ENCODE measurements around the gene PPIL4. TPM values are rescaled to one million over a fixed set of nuclear protein-coding genes. Genes with fewer than 3 reads are reported as not detected.
A peak's percentile ranks its signal among the peaks of the same experiment; 100 is the strongest.

PPIL4 gene
- total RNA-seq, 1 experiment from 2014 or later, result 27.7 TPM

DNA sequence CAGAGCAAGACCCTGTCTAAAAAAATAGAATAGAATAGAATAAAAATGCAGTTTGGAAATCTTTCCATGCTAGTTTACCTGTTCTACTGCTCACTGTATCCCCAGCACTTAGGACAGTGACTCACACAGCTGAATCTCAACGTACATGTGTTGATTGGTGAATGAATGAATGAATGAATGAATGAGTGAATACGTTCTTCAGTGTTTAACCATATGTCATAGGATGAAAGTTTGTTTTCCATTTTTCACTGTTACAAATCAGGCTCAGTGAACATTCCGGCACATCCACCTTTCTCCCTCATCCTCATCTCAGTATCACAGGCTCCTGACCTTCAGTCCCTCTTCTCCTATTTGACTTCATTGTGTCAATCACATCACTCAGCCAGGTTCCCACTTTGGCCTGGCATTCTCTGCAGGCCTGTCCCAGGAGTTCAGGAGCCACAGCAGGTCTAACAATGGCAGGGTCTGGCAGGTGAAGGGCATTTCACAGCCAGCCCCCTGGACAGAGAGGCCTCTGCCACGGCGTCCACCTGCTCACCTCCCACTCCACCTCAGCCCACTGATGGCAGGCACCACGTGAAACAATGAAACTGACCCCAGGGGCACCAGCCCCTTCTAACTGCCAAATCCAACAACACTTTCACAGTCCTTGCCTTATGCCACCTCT is 68.9 kb downstream of the PPIL4 start (continued):
- TF ChIP-seq ZBTB21 (CRISPR knock-in tag; IDR thresholded peaks at IDR 0.05; ENCODE audit: borderline replicate concordance), result no peak
- no peak for TF ChIP-seq KAT7 (CRISPR knock-in tag; IDR thresholded peaks at IDR 0.05; ENCODE audit: borderline replicate concordance)

DNA sequence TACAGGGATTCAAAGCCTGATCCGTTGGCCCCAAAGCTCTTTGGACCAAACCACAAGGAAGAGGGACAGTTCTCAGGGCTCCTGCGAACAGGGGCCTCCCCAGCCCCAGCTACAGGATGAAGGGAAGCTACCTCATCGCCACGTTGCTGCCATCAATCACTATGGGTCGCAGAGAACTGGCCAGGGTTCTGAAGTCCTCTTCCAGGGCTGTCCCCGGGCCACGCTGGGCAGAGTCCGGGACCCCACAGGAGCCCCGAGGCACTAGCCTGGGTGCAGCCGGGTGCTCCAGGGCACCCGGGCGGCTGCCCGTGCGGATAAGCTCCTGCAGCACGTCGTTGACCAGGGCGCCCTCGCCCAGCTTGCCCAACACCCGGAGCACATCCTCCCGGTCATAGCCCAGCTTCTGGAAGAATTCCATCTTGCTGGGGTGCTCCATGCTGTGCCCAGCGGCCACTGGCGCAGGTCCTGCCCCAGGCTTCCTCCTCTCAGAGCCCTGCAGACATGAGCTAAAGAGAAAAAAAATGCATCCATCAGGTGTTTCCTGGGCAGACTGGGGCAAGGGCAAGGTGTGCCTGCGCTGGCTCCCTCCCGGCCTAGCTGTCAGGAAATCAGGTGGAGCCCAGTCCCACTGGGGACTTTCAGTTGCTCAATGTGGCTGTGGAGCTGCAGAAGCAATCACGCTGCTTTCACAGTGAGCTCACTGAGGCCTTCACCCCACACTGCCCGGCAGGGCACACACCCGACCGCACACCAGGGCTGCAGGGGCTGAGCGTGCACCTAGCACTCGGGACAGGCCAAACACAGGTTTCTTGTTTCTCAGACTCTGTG is 71.5 kb downstream of the PPIL4 start:
- H3K27ac Mint-ChIP-seq, result no peak overlapping the region
- ChIA-PET POLR2A (no interaction called here), CTCF (interaction anchor here (0.8 to 1.7 kb wide), 4 partner anchors 10 to 42 kb away, joined by 3 to 7 read pairs (median 5); partner anchors contain the start of gene ZC3H12D)
- H3K9me3 Mint-ChIP-seq, result no peaks in the 10 kb centered on the region
- no peaks in the 10 kb centered on the region for H3K27me3 Mint-ChIP-seq (ENCODE audit: low read depth)
- no peak overlapping the region for H3K4me3 Mint-ChIP-seq
- peak; percentile 25; the same call in 1 of the 2 replicates for ATAC-seq
- H3K36me3 Mint-ChIP-seq, result no peaks in the 10 kb centered on the region
- DNase-seq (ENCODE audit: low spot score), result no peak
- no peak for TF ChIP-seq NR3C1 (CRISPR knock-in tag; conservative IDR thresholded peaks at IDR 0.05; ENCODE audit: low read depth)
- TF ChIP-seq, protein P1, sequence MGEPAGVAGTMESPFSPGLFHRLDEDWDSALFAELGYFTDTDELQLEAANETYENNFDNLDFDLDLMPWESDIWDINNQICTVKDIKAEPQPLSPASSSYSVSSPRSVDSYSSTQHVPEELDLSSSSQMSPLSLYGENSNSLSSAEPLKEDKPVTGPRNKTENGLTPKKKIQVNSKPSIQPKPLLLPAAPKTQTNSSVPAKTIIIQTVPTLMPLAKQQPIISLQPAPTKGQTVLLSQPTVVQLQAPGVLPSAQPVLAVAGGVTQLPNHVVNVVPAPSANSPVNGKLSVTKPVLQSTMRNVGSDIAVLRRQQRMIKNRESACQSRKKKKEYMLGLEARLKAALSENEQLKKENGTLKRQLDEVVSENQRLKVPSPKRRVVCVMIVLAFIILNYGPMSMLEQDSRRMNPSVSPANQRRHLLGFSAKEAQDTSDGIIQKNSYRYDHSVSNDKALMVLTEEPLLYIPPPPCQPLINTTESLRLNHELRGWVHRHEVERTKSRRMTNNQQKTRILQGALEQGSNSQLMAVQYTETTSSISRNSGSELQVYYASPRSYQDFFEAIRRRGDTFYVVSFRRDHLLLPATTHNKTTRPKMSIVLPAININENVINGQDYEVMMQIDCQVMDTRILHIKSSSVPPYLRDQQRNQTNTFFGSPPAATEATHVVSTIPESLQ (CRISPR knock-in tag; IDR thresholded peaks at IDR 0.05), result no peak
- TF ChIP-seq, protein P2, sequence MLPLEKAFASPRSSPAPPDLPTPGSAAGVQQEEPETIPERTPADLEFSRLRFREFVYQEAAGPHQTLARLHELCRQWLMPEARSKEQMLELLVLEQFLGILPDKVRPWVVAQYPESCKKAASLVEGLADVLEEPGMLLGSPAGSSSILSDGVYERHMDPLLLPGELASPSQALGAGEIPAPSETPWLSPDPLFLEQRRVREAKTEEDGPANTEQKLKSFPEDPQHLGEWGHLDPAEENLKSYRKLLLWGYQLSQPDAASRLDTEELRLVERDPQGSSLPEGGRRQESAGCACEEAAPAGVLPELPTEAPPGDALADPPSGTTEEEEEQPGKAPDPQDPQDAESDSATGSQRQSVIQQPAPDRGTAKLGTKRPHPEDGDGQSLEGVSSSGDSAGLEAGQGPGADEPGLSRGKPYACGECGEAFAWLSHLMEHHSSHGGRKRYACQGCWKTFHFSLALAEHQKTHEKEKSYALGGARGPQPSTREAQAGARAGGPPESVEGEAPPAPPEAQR (CRISPR knock-in tag; IDR thresholded peaks at IDR 0.05), result no peak
- H3K4me1 Mint-ChIP-seq, result peaks cover 7% of the 10 kb centered on the region

DNA sequence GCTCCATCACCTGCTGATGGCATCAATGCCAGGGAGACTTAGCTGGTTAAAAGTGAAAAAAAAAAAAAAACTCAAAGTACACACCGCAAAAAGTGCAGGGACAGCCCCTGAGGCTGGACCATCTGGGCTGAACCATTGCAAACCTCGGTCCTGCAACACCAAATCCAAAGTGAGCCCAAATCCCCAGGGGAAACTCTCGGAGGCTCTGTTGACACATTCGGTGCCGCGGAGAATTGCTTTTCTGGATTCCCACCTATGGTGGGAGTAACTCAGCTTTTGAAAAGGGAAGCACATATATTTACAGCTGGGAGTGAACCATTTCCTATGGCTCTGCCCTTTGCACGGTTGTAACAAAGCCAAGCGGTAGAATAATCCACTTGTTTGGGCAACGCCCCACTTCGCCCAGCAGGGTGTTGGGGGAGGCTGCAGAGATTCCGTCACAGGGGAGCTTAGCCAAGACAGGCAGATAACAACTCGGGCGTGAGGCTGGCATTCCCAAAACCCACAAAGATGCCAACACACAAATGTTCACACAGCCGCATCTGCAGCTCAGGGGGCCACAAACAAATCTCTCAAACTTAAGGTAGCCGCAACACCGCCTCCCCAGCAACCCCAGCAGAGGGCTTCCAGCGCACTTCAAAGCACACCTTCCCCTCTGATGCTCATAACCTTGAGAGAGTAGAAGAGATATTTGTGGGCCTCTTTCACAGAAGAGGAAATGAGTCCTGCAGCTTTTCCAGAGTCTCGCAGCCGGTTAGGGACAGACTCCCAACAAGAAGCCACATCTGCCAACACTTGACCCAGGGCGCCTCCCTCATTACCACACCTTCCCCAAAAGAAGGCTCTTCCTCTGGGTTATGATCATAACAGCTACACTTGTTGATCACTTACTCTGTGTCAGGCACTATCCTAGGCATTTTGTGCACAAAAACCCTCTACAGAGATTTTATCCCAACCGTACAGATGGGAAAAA is 72.5 kb downstream of the PPIL4 start:
- CTCF ChIA-PET, result interaction anchor here (0.8 to 1.7 kb wide), 4 partner anchors 11 to 41 kb away, joined by 3 to 7 read pairs (median 5); partner anchors contain the start of gene ZC3H12D
- Mint-ChIP-seq H3K9me3 (no peaks in the 10 kb centered on the region), H3K4me1 (peaks cover 7% of the 10 kb centered on the region), H3K4me3 (no peak overlapping the region), H3K27ac (no peak overlapping the region), H3K36me3 (no peaks in the 10 kb centered on the region), H3K27me3 (ENCODE audit: low read depth) (no peaks in the 10 kb centered on the region)
- POLR2A ChIA-PET, result interaction anchor here (0.6 kb wide), 1 partner anchor 25 kb away, joined by 3 read pairs; no protein-coding TSS in a partner anchor
- ATAC-seq, result peak; percentile 65
- no peak for DNase-seq (ENCODE audit: low spot score)
- TF ChIP-seq, protein P3, sequence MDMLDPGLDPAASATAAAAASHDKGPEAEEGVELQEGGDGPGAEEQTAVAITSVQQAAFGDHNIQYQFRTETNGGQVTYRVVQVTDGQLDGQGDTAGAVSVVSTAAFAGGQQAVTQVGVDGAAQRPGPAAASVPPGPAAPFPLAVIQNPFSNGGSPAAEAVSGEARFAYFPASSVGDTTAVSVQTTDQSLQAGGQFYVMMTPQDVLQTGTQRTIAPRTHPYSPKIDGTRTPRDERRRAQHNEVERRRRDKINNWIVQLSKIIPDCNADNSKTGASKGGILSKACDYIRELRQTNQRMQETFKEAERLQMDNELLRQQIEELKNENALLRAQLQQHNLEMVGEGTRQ (CRISPR knock-in tag; IDR thresholded peaks at IDR 0.05), result no peak
- TF ChIP-seq, protein P1 (CRISPR knock-in tag; IDR thresholded peaks at IDR 0.05), result no peak
- TF ChIP-seq, protein P4, sequence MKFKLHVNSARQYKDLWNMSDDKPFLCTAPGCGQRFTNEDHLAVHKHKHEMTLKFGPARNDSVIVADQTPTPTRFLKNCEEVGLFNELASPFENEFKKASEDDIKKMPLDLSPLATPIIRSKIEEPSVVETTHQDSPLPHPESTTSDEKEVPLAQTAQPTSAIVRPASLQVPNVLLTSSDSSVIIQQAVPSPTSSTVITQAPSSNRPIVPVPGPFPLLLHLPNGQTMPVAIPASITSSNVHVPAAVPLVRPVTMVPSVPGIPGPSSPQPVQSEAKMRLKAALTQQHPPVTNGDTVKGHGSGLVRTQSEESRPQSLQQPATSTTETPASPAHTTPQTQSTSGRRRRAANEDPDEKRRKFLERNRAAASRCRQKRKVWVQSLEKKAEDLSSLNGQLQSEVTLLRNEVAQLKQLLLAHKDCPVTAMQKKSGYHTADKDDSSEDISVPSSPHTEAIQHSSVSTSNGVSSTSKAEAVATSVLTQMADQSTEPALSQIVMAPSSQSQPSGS (CRISPR knock-in tag; IDR thresholded peaks at IDR 0.05; ENCODE audit: borderline replicate concordance, low read depth), result no peak
- TF ChIP-seq, protein P5, sequence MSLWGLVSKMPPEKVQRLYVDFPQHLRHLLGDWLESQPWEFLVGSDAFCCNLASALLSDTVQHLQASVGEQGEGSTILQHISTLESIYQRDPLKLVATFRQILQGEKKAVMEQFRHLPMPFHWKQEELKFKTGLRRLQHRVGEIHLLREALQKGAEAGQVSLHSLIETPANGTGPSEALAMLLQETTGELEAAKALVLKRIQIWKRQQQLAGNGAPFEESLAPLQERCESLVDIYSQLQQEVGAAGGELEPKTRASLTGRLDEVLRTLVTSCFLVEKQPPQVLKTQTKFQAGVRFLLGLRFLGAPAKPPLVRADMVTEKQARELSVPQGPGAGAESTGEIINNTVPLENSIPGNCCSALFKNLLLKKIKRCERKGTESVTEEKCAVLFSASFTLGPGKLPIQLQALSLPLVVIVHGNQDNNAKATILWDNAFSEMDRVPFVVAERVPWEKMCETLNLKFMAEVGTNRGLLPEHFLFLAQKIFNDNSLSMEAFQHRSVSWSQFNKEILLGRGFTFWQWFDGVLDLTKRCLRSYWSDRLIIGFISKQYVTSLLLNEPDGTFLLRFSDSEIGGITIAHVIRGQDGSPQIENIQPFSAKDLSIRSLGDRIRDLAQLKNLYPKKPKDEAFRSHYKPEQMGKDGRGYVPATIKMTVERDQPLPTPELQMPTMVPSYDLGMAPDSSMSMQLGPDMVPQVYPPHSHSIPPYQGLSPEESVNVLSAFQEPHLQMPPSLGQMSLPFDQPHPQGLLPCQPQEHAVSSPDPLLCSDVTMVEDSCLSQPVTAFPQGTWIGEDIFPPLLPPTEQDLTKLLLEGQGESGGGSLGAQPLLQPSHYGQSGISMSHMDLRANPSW (CRISPR knock-in tag; conservative IDR thresholded peaks at IDR 0.05; ENCODE audit: low read depth), result no peak
- no peak for TF ChIP-seq SOX15 (CRISPR knock-in tag; IDR thresholded peaks at IDR 0.05)
- TF ChIP-seq, protein P6, sequence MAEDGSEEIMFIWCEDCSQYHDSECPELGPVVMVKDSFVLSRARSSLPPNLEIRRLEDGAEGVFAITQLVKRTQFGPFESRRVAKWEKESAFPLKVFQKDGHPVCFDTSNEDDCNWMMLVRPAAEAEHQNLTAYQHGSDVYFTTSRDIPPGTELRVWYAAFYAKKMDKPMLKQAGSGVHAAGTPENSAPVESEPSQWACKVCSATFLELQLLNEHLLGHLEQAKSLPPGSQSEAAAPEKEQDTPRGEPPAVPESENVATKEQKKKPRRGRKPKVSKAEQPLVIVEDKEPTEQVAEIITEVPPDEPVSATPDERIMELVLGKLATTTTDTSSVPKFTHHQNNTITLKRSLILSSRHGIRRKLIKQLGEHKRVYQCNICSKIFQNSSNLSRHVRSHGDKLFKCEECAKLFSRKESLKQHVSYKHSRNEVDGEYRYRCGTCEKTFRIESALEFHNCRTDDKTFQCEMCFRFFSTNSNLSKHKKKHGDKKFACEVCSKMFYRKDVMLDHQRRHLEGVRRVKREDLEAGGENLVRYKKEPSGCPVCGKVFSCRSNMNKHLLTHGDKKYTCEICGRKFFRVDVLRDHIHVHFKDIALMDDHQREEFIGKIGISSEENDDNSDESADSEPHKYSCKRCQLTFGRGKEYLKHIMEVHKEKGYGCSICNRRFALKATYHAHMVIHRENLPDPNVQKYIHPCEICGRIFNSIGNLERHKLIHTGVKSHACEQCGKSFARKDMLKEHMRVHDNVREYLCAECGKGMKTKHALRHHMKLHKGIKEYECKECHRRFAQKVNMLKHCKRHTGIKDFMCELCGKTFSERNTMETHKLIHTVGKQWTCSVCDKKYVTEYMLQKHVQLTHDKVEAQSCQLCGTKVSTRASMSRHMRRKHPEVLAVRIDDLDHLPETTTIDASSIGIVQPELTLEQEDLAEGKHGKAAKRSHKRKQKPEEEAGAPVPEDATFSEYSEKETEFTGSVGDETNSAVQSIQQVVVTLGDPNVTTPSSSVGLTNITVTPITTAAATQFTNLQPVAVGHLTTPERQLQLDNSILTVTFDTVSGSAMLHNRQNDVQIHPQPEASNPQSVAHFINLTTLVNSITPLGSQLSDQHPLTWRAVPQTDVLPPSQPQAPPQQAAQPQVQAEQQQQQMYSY (CRISPR knock-in tag; IDR thresholded peaks at IDR 0.05), result no peak
- TF ChIP-seq TEAD1 (CRISPR knock-in tag; IDR thresholded peaks at IDR 0.05), result no peak

Data from WTC11 (cell line).